Smooth muscle cell (in vitro differentiated cells): ENCODE measurements around the gene HSPBP1. TPM values are rescaled to one million over a fixed set of nuclear protein-coding genes. Genes with fewer than 3 reads are reported as not detected.
A peak's percentile ranks its signal among the peaks of the same experiment; 100 is the strongest.

Experiments
- DNase-seq: peaks from one replicate; lab custom pipeline; 2025; ENCODE audit not compliant: unreplicated experiment; lab: John Stamatoyannopoulos, UW
- H2AFZ ChIP-seq: fragments of 200-600 bp; sonication (generic); 2 replicates; pipeline ENCODE4 v1.6.0; 2016; ENCODE audit warnings: antibody characterized with exemption, low read depth, mild to moderate bottlenecking
- H3F3A ChIP-seq: fragments of 200-600 bp; sonication (generic); 2 replicates; pipeline ENCODE4 v1.6.0; 2017; ENCODE audit warnings: antibody characterized with exemption, low read depth
- H3K27ac ChIP-seq: fragments of 200-600 bp; sonication (generic); 2 replicates; pipeline ENCODE4 v1.5.1; 2016; ENCODE audit warnings: low read depth, mild to moderate bottlenecking
- H3K27me3 ChIP-seq: fragments of 200-600 bp; sonication (generic); 2 replicates; pipeline ENCODE4 v1.6.1; 2016; ENCODE audit warnings: low read depth, mild to moderate bottlenecking
- H3K36me3 ChIP-seq: fragments of 200-600 bp; sonication (generic); 2 replicates; pipeline ENCODE4 v1.5.1; 2016; ENCODE audit warnings: low read depth
- H3K4me1 ChIP-seq: fragments of 200-600 bp; sonication (generic); 2 replicates; pipeline ENCODE4 v1.5.1; 2016; ENCODE audit warnings: low read depth
- H3K4me2 ChIP-seq: fragments of 200-600 bp; sonication (generic); 2 replicates; pipeline ENCODE4 v1.6.0; 2016; ENCODE audit warnings: mild to moderate bottlenecking
- H3K4me3 ChIP-seq: fragments of 200-600 bp; sonication (generic); 2 replicates; pipeline ENCODE4 v1.5.1; 2016; ENCODE audit warnings: mild to moderate bottlenecking
- H3K79me2 ChIP-seq: fragments of 200-600 bp; sonication (generic); 2 replicates; pipeline ENCODE4 v1.6.0; 2016; ENCODE audit warnings: low read depth, mild to moderate bottlenecking
- H3K9ac ChIP-seq: fragments of 200-600 bp; sonication (generic); 2 replicates; pipeline ENCODE4 v1.6.0; 2016; ENCODE audit warnings: low read depth
- H3K9me3 ChIP-seq: fragments of 200-600 bp; sonication (generic); replicated peaks from 2 replicates; pipeline ENCODE4 v1.5.1; 2016; ENCODE audit warnings: low read depth
- H4K20me1 ChIP-seq: fragments of 200-600 bp; sonication (generic); 2 replicates; pipeline ENCODE4 v1.6.0; 2016; ENCODE audit warnings: low read depth
- CTCF ChIP-seq: fragments of 200-600 bp; sonication (generic); IDR thresholded peaks from 2 replicates; pipeline ENCODE4 v1.5.1; 2017; ENCODE audit warnings: borderline replicate concordance, mild to moderate bottlenecking, antibody characterized with exemption; ENCODE audit not compliant: insufficient read depth, poor library complexity, severe bottlenecking
- WGBS: methylation state at CpG from one replicate; pipeline ENCODE4 v1.1.7; 2016; ENCODE audit warnings: low lambda C conversion rate; 5-methylcytosine and 5-hydroxymethylcytosine counted together
- polyA plus RNA-seq: library from polyadenylated mRNA; unstranded; fragments of >200 nt; fragmentation: Nextera tagmentation; extraction: Ambion mirVana; gene quantifications from 2 replicates; pipeline ENCODE4 v1.2.1, GENCODE V29; 2016
- total RNA-seq: library from RNA; depleted of rRNA; stranded (reverse); fragments of >200 nt; gene quantifications from 2 replicates; pipeline ENCODE4 v1.2.3, GENCODE V29; 2014

HSPBP1 gene
- total and polyA plus RNA-seq, 2 experiments from 2014 or later = 21.5 to 80.0 TPM

GRCh38 chr19:55255618-55256423 is 24.1 kb downstream of the HSPBP1 start:
- Histone ChIP-seq H3K4me1 (peaks cover 33% of the 10 kb centered on the region), H3K27me3 (no peaks in the 10 kb centered on the region), H3F3A (peaks cover 14% of the 10 kb centered on the region), H3K4me2 (peak overlapping the region; percentile 100), H3K4me3 (peak overlapping the region; percentile 90), H3K9me3 (no peaks in the 10 kb centered on the region), H3K79me2 (peaks cover 75% of the 10 kb centered on the region), H3K36me3 (no peaks in the 10 kb centered on the region), H3K9ac (no peak overlapping the region), H4K20me1 (peaks cover 74% of the 10 kb centered on the region), H2AFZ (no peak overlapping the region), H3K27ac (no peak overlapping the region)
- DNase-seq = no peak
- TF ChIP-seq CTCF = no peak
- WGBS = 80% methylated on average over 17 of the region's 17 CpGs

DNA sequence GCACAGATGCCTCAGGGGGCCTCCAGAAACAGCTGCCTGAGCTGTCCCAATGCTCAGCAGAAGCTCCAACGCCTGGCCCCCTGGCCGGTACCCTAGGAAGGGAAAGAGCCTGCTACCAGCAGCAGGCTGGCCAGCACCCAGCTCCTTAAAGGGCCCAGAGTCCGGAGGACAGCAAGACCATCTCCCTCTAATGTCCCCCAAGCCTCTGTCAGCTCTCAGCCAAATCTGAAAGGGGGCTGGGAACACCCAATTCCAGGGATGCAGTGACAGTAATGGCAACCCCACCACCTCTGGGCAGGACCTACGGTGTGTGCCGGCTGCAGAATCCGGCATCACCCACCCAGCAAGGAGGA is 25.3 kb downstream of the HSPBP1 start:
- Histone ChIP-seq H3K4me3 (no peak overlapping the region), H3K9me3 (no peaks in the 10 kb centered on the region), H3K27me3 (no peaks in the 10 kb centered on the region), H3F3A (peaks cover 3% of the 10 kb centered on the region), H4K20me1 (peaks cover 86% of the 10 kb centered on the region), H2AFZ (no peak overlapping the region), H3K36me3 (no peaks in the 10 kb centered on the region), H3K4me1 (peaks cover 23% of the 10 kb centered on the region), H3K79me2 (peaks cover 87% of the 10 kb centered on the region), H3K27ac (no peak overlapping the region), H3K4me2 (no peak overlapping the region), H3K9ac (no peak overlapping the region)
- no peak for TF ChIP-seq CTCF
- 93% methylated on average over 6 of the region's 6 CpGs for WGBS
- DNase-seq = no peak

- TF ChIP-seq CTCF = no peak
- no peaks in the 10 kb centered on the region for H3K9me3 ChIP-seq
- H3K79me2 ChIP-seq = peaks cover 93% of the 10 kb centered on the region
- no peaks in the 10 kb centered on the region for H3K36me3 ChIP-seq
- H4K20me1 ChIP-seq = peaks cover 92% of the 10 kb centered on the region
- no peak overlapping the region for H3K27ac ChIP-seq
- H3K4me3 ChIP-seq = no peak overlapping the region
- no peak overlapping the region for H3K9ac ChIP-seq
- no peak for DNase-seq
- no peak overlapping the region for H2AFZ ChIP-seq
- no peaks in the 10 kb centered on the region for H3F3A ChIP-seq
- no peaks in the 10 kb centered on the region for H3K27me3 ChIP-seq
- WGBS = 88% methylated on average over 23 of the region's 23 CpGs
- no peak overlapping the region for H3K4me2 ChIP-seq
- peaks cover 22% of the 10 kb centered on the region for H3K4me1 ChIP-seq
Measured at GRCh38 chr19:55253842-55254624, 25.9 kb downstream of the HSPBP1 start.
